CD4-positive, alpha-beta memory T cell (primary cell): ENCODE data around the gene TIGAR. TPM values are rescaled to one million over a fixed set of nuclear protein-coding genes. Genes with fewer than 3 reads are reported as not detected.

Experiments used
- CTCF ChIA-PET: fragments of 350-600 bp; sonication (Branson Sonifier 250); formaldehyde crosslinking; loops from one replicate; lab custom pipeline; 2021; ENCODE audit warnings: inconsistent platforms; ENCODE audit not compliant: partially characterized antibody; lab: Charles Lee
- POLR2A ChIA-PET: fragments of 350-600 bp; sonication (Branson Sonifier 250); formaldehyde crosslinking; loops from one replicate; lab custom pipeline; 2021; ENCODE audit not compliant: partially characterized antibody; lab: Charles Lee
- DNase-seq, 5 donors: peaks; one replicate each; pipeline versions ENCODE4 v3.0.0 to v3.0.0-alpha.2; 2020 to 2022; ENCODE audit warnings: mixed read lengths in 1 of 5
- H3K27ac ChIP-seq: one replicate; pipeline ENCODE4 v1.7.0; 2013; ENCODE audit warnings: low read depth, low read length
- H3K27me3 ChIP-seq: 2 replicates; pipeline ENCODE4 v1.7.0; 2013; ENCODE audit warnings: mild to moderate bottlenecking, low read length, moderate library complexity; ENCODE audit not compliant: insufficient read depth
- H3K36me3 ChIP-seq: 2 replicates; pipeline ENCODE4 v1.7.0; 2013; ENCODE audit warnings: mild to moderate bottlenecking, low read length, moderate library complexity; ENCODE audit not compliant: insufficient read depth
- H3K4me1 ChIP-seq: 2 replicates; pipeline ENCODE4 v1.7.0; 2013; ENCODE audit warnings: mild to moderate bottlenecking, low read length, moderate library complexity; ENCODE audit not compliant: insufficient read depth
- H3K4me3 ChIP-seq, 2 donors: one replicate each; pipeline ENCODE4 v1.7.0; 2013; ENCODE audit warnings: low read length in 2 of 2, mild to moderate bottlenecking in 1 of 2
- H3K9me3 ChIP-seq, 2 donors: one replicate each; pipeline ENCODE4 v1.7.0; 2013; ENCODE audit warnings: low read length in 2 of 2, control low read depth in 1 of 2; ENCODE audit not compliant: control insufficient read depth in 1 of 2
- H3K27ac Mint-ChIP-seq, 7 donors: one replicate each; pipeline ENCODE4 v1.8.0; 2020 to 2021; ENCODE audit warnings: mixed read lengths in 7 of 7, mild to moderate bottlenecking in 6 of 7, inconsistent platforms in 3 of 7, moderate library complexity in 3 of 7
- H3K27me3 Mint-ChIP-seq, 2 donors: one replicate each; pipeline ENCODE4 v1.8.0; 2020 to 2021; ENCODE audit warnings: mixed read lengths in 2 of 2
- H3K36me3 Mint-ChIP-seq, 2 donors: one replicate each; pipeline ENCODE4 v1.8.0; 2020 to 2021; ENCODE audit warnings: mixed read lengths in 2 of 2, inconsistent platforms in 1 of 2, mild to moderate bottlenecking in 1 of 2
- H3K4me1 Mint-ChIP-seq, 4 donors: one replicate each; pipeline ENCODE4 v1.8.0; 2020 to 2021; ENCODE audit warnings: mixed read lengths in 4 of 4, mild to moderate bottlenecking in 1 of 4
- H3K4me3 Mint-ChIP-seq, 8 donors: one replicate each; pipeline ENCODE4 v1.8.0; 2020 to 2021; ENCODE audit warnings: mixed read lengths in 8 of 8, mild to moderate bottlenecking in 7 of 8, moderate library complexity in 6 of 8, inconsistent platforms in 3 of 8
- H3K9me3 Mint-ChIP-seq, 8 donors: one replicate each; pipeline ENCODE4 v1.8.0; 2020 to 2021; ENCODE audit warnings: mixed read lengths in 8 of 8, mild to moderate bottlenecking in 5 of 8, inconsistent platforms in 3 of 8, moderate library complexity in 1 of 8
- intact Hi-C: fragments of 100-400 bp; cut with micrococcal nuclease; formaldehyde crosslinking; loops from one replicate; pipeline ENCODE4 v1.15.1; 2023
- polyA plus RNA-seq, 2 donors: library from polyadenylated mRNA; unstranded; fragments of 300-500 nt; fragmentation: Illumina TruSeq; gene quantifications; one replicate each; pipeline ENCODE4 v1.2.3, GENCODE V29; 2021
- total RNA-seq, 2 experiments: library from RNA; stranded (reverse); gene quantifications; one replicate each; pipeline ENCODE4 v1.2.3, GENCODE V29; 2021

TIGAR gene
- total and polyA plus RNA-seq, 4 experiments from 2014 or later, result 1.9 to 17.3 (median 8.9) TPM

DNA sequence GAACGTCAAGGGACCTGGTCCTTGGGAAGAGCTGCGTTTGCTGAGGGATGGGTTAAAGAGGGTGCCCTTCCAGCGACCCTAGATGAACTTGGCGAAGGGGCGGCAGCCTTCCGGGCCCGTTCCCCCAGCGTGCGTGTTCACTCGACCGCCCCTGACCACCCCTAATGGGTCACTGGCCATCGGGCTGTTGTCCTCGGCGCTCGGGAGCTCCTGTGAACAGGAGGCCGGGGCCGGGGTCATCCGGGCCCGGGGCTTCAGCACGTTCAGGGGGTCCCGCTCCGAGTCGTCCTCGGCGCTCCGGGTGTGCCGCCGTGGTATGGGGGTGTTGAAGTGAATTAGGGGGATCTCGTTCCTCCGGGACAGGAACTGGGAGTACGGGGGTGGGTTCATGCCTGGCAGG is 49.3 kb downstream of the TIGAR start:
- Histone ChIP-seq H3K4me1 (no peaks in the 10 kb centered on the region), H3K9me3 (no peaks in the 10 kb centered on the region), H3K4me3 (no peak overlapping the region), H3K27me3 (no peaks in the 10 kb centered on the region), H3K36me3 (no peaks in the 10 kb centered on the region), H3K27ac (no peak overlapping the region)
- peaks cover 17 to 24% of the 10 kb centered on the region in 2 donors for H3K27me3 Mint-ChIP-seq
- H3K4me3 Mint-ChIP-seq, result no peak overlapping the region
- CTCF ChIA-PET, result no interaction called here
- intact Hi-C loops, result no loop called here
- H3K36me3 Mint-ChIP-seq, result no peaks in the 10 kb centered on the region
- no peak for DNase-seq
- no peaks in the 10 kb centered on the region for H3K4me1 Mint-ChIP-seq
- POLR2A ChIA-PET, result no interaction called here
- H3K27ac Mint-ChIP-seq, result no peak overlapping the region
- H3K9me3 Mint-ChIP-seq, result peaks cover 0 to 2% (median 0%) of the 10 kb centered on the region in 8 donors

DNA sequence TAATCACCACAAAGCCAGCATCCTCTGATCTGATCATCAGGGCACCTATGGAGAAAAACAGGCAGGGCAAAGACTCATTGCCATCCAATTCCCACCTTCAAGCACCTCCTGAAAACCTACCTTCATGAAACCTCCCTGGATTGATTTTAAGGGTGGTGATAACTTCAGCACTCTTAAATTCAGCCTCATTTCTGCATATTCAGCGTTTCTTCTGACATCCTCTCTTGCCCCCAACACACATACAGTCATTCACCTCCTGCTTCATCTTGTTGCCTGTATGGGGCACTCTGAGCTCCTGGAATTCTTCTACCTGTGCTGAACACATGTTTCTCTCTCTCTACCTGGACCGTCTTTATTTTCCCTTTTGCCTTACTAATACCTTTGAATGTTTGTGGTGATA is 51.6 kb downstream of the TIGAR start:
- no peaks in the 10 kb centered on the region for H3K9me3 ChIP-seq
- Mint-ChIP-seq H3K36me3 (no peaks in the 10 kb centered on the region), H3K27me3 (peaks cover 10 to 14% of the 10 kb centered on the region in 2 donors), H3K9me3 (peaks cover 0 to 4% (median 0%) of the 10 kb centered on the region in 8 donors), H3K4me1 (no peaks in the 10 kb centered on the region), H3K4me3 (no peak overlapping the region), H3K27ac (no peak overlapping the region)
- H3K36me3 ChIP-seq, result no peaks in the 10 kb centered on the region
- no peak overlapping the region for H3K4me3 ChIP-seq
- no peak for DNase-seq
- H3K4me1 ChIP-seq, result no peaks in the 10 kb centered on the region
- intact Hi-C loops, result no loop called here
- no peaks in the 10 kb centered on the region for H3K27me3 ChIP-seq
- ChIA-PET POLR2A (no interaction called here), CTCF (no interaction called here)
- no peak overlapping the region for H3K27ac ChIP-seq

- H3K27me3 ChIP-seq, result no peaks in the 10 kb centered on the region
- intact Hi-C loops, result no loop called here
- Mint-ChIP-seq H3K4me3 (no peak overlapping the region), H3K27me3 (peaks cover 10 to 18% of the 10 kb centered on the region in 2 donors), H3K27ac (no peak overlapping the region), H3K36me3 (no peaks in the 10 kb centered on the region), H3K4me1 (no peaks in the 10 kb centered on the region), H3K9me3 (peaks cover 0 to 4% (median 0%) of the 10 kb centered on the region in 8 donors)
- POLR2A ChIA-PET, result no interaction called here
- H3K9me3 ChIP-seq, result no peaks in the 10 kb centered on the region
- H3K27ac ChIP-seq, result no peak overlapping the region
- CTCF ChIA-PET, result no interaction called here
- H3K4me3 ChIP-seq, result no peak overlapping the region
- no peaks in the 10 kb centered on the region for H3K36me3 ChIP-seq
- no peaks in the 10 kb centered on the region for H3K4me1 ChIP-seq
- DNase-seq, result no peak
These were observed 54.4 kb downstream of the TIGAR start for GRCh38 chr12:4375449-4375848.

- no peak overlapping the region for H3K27ac ChIP-seq
- Mint-ChIP-seq H3K9me3 (peaks cover 0 to 1% (median 0%) of the 10 kb centered on the region in 8 donors), H3K4me1 (no peaks in the 10 kb centered on the region), H3K27me3 (peaks cover 6 to 11% of the 10 kb centered on the region in 2 donors), H3K4me3 (no peak overlapping the region), H3K27ac (no peak overlapping the region), H3K36me3 (no peaks in the 10 kb centered on the region)
- intact Hi-C loops, result no loop called here
- ChIA-PET POLR2A (no interaction called here), CTCF (no interaction called here)
- no peak overlapping the region for H3K4me3 ChIP-seq
- no peaks in the 10 kb centered on the region for H3K36me3 ChIP-seq
- no peaks in the 10 kb centered on the region for H3K9me3 ChIP-seq
- no peak for DNase-seq
- H3K4me1 ChIP-seq, result no peaks in the 10 kb centered on the region
- H3K27me3 ChIP-seq, result no peaks in the 10 kb centered on the region
These were observed 57.8 kb downstream of the TIGAR start for GRCh38 chr12:4378772-4379171.

DNA sequence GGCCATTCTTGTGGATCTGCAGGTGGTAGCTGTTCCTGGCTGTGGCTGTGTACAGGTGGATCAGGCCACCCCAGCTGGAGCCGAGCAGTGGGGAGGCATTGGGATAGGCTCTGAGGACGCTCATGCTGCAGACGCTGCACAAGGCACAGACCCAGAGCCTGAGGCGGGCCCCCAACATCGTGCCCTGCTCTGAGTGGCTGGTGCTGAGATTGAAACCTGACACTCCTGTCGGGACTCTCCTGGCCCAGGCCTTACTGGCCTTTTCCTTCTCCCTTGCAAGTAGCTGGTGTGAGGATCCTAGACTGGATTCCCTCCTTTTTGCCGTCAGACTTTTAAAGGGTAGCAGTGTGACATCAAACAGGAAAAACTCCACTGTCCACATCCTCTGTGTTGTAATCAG is 58.4 kb downstream of the TIGAR start, which contains the start of gene FGF23:
TSS of gene FGF23 (minus strand) at position 308 of the 400 bp plus-strand sequence. CDS start at position 178, 130 bp downstream.
- POLR2A ChIA-PET, result no interaction called here

GRCh38 chr12:4380332-4380731 is 59.3 kb downstream of the TIGAR start:
- Histone ChIP-seq H3K9me3 (no peaks in the 10 kb centered on the region), H3K4me3 (no peak overlapping the region), H3K36me3 (no peaks in the 10 kb centered on the region), H3K27ac (no peak overlapping the region), H3K4me1 (no peaks in the 10 kb centered on the region), H3K27me3 (no peaks in the 10 kb centered on the region)
- H3K9me3 Mint-ChIP-seq, result peaks cover 0 to 1% (median 0%) of the 10 kb centered on the region in 8 donors
- no peak for DNase-seq
- H3K27me3 Mint-ChIP-seq, result peaks cover 3 to 4% of the 10 kb centered on the region in 2 donors
- H3K4me1 Mint-ChIP-seq, result no peaks in the 10 kb centered on the region
- no peak overlapping the region for H3K27ac Mint-ChIP-seq
- H3K4me3 Mint-ChIP-seq, result no peak overlapping the region
- intact Hi-C loops, result no loop called here
- no peaks in the 10 kb centered on the region for H3K36me3 Mint-ChIP-seq
- POLR2A ChIA-PET, result no interaction called here
- CTCF ChIA-PET, result interaction anchor here (1.1 to 1.6 kb wide), 2 partner anchors 8 to 30 kb away, joined by 3 to 4 read pairs; no protein-coding TSS in a partner anchor

More for the DNA sequence above, 58.4 kb downstream of the TIGAR start, which contains the start of gene FGF23:
- H3K4me1 Mint-ChIP-seq, result no peaks in the 10 kb centered on the region
- no peak for DNase-seq
- Histone ChIP-seq H3K9me3 (no peaks in the 10 kb centered on the region), H3K4me3 (no peak within 1 kb of the TSS), H3K4me1 (no peaks in the 10 kb centered on the region), H3K36me3 (no peaks in the 10 kb centered on the region), H3K27ac (no peak within 1 kb of the TSS), H3K27me3 (no peaks in the 10 kb centered on the region)
- intact Hi-C loops, result no loop called here
- H3K9me3 Mint-ChIP-seq, result peaks cover 0 to 1% (median 0%) of the 10 kb centered on the region in 8 donors
- H3K36me3 Mint-ChIP-seq, result no peaks in the 10 kb centered on the region
- H3K27ac Mint-ChIP-seq, result no peak within 1 kb of the TSS
- CTCF ChIA-PET, result no interaction called here
- H3K4me3 Mint-ChIP-seq, result no peak within 1 kb of the TSS
- peaks cover 6 to 7% of the 10 kb centered on the region in 2 donors for H3K27me3 Mint-ChIP-seq

DNA sequence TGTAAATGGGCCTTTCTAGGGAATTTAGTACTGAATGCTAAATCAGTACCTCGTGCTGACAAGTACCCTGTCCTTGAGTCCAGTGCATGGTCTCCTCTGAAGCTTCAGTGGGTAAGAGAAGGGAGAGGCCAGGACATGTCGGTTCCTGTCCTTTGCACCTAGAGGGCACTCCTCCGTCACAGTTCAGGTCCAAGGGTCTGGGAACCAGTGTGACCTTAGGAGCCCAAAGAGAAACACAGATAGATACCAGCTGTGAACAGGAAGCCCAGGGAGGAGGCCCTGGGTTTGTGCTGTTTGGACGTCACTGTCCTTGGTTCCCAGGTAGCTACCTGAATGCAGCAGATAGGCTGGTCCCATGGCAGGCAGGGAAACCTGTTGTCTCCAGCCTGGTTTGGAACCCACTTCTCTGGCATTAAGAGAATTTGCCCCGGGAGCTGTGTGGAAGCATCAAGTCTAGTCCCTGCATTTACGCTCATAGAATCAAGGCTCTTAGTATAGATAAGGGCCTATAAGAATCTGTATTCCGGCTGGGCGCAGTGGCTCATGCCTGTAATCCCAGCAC is 62.4 kb downstream of the TIGAR start:
- no peak overlapping the region for H3K27ac Mint-ChIP-seq
- ChIA-PET POLR2A (no interaction called here), CTCF (no interaction called here)
- no peak overlapping the region for H3K4me3 Mint-ChIP-seq
- Histone ChIP-seq H3K4me1 (no peaks in the 10 kb centered on the region), H3K27me3 (no peaks in the 10 kb centered on the region), H3K9me3 (no peaks in the 10 kb centered on the region), H3K27ac (no peak overlapping the region), H3K4me3 (no peak overlapping the region), H3K36me3 (no peaks in the 10 kb centered on the region)
- H3K4me1 Mint-ChIP-seq, result no peaks in the 10 kb centered on the region
- H3K9me3 Mint-ChIP-seq, result no peaks in the 10 kb centered on the region
- peaks cover 3% of the 10 kb centered on the region in 2 donors for H3K27me3 Mint-ChIP-seq
- intact Hi-C loops, result no loop called here
- no peaks in the 10 kb centered on the region for H3K36me3 Mint-ChIP-seq
- no peak for DNase-seq
